Gastrocnemius medialis (tissue), 4 donors: ENCODE data around the gene AKR7A3.
"Not testable (repeated sequence)": the region's sequence is repeated elsewhere in the genome, so short reads cannot be mapped to it uniquely, and the experiment has no call there.

ENCODE experiments used
- POLR2A ChIP-seq, 2 donors: fragments of 450-650 bp; IDR thresholded peaks; one replicate each; pipeline ENCODE4 v1.6.1; 2017; ENCODE audit warnings: antibody characterized with exemption in 2 of 2, mild to moderate bottlenecking in 2 of 2, moderate library complexity in 2 of 2
- TF ChIP-seq, protein P1 (sequence below), 5 experiments: fragments of 450-650 bp in 3 of 5; fragments of 200-600 bp in 2 of 5; sonication (generic) in 2 of 5; IDR thresholded peaks in 4 of 5; conservative IDR thresholded peaks in 1 of 5; 1 replicate in 4 of 5; 2 replicates in 1 of 5; pipeline ENCODE4 v1.5.1; 2016 to 2019; ENCODE audit warnings: antibody characterized with exemption in 5 of 5, mild to moderate bottlenecking in 3 of 5, moderate library complexity in 3 of 5

- TF ChIP-seq, protein P1, sequence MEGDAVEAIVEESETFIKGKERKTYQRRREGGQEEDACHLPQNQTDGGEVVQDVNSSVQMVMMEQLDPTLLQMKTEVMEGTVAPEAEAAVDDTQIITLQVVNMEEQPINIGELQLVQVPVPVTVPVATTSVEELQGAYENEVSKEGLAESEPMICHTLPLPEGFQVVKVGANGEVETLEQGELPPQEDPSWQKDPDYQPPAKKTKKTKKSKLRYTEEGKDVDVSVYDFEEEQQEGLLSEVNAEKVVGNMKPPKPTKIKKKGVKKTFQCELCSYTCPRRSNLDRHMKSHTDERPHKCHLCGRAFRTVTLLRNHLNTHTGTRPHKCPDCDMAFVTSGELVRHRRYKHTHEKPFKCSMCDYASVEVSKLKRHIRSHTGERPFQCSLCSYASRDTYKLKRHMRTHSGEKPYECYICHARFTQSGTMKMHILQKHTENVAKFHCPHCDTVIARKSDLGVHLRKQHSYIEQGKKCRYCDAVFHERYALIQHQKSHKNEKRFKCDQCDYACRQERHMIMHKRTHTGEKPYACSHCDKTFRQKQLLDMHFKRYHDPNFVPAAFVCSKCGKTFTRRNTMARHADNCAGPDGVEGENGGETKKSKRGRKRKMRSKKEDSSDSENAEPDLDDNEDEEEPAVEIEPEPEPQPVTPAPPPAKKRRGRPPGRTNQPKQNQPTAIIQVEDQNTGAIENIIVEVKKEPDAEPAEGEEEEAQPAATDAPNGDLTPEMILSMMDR (IDR thresholded peaks at IDR 0.05 in 4 of 5, conservative IDR thresholded peaks at IDR 0.05 in 1 of 5): not testable (repeated sequence)
- not testable (repeated sequence) for TF ChIP-seq POLR2A (IDR thresholded peaks at IDR 0.05)
Measured at GRCh38 chr1:19288324-19289241, at the start of gene AKR7A3.
